ENCODE results near the gene AFF3. TPM values are rescaled to one million over a fixed set of nuclear protein-coding genes. Genes with fewer than 3 reads are reported as not detected.

AFF3 gene
- total RNA-seq, 1 experiment from 2014 or later = 0.05 TPM

GRCh38 chr2:99645960-99646359 is 496.4 kb downstream of the AFF3 start:
- ChIA-PET POLR2A (no interaction called here), CTCF (no interaction called here)
- Histone ChIP-seq H3K9me3 (no peaks in the 10 kb centered on the region), H3K4me3 (ENCODE audit: low read depth, low read length) (no peak overlapping the region), H3K36me3 (ENCODE audit: control insufficient read depth, insufficient read depth, low read length) (no peaks in the 10 kb centered on the region), H3K4me1 (no peaks in the 10 kb centered on the region), H3K27me3 (replicated peaks; ENCODE audit: control insufficient read depth, insufficient read depth, low read length) (no peaks in the 10 kb centered on the region; the same call in 1 of the 2 replicates)
- Mint-ChIP-seq H3K36me3 (ENCODE audit: insufficient read depth, unreplicated experiment) (no peaks in the 10 kb centered on the region), H3K27ac (ENCODE audit: unreplicated experiment) (no peak overlapping the region), H3K9me3 (ENCODE audit: unreplicated experiment) (no peaks in the 10 kb centered on the region), H3K27me3 (ENCODE audit: insufficient read depth, unreplicated experiment) (peaks cover 18% of the 10 kb centered on the region), H3K4me3 (ENCODE audit: unreplicated experiment) (no peak overlapping the region), H3K4me1 (ENCODE audit: low read depth, unreplicated experiment) (no peaks in the 10 kb centered on the region)
- BruUV-seq (replicated peaks) = no TSS peak
- TF ChIP-seq CTCF (IDR thresholded peaks at IDR 0.05; ENCODE audit: insufficient read depth in 1 of 2, low read depth in 1 of 2, low read length in 1 of 2, severe bottlenecking in 1 of 2, unreplicated experiment in 1 of 2) = no peak
- intact Hi-C loops (cut with micrococcal nuclease; ENCODE audit: unreplicated experiment) = no loop called here
- DNase-seq = no peak

DNA sequence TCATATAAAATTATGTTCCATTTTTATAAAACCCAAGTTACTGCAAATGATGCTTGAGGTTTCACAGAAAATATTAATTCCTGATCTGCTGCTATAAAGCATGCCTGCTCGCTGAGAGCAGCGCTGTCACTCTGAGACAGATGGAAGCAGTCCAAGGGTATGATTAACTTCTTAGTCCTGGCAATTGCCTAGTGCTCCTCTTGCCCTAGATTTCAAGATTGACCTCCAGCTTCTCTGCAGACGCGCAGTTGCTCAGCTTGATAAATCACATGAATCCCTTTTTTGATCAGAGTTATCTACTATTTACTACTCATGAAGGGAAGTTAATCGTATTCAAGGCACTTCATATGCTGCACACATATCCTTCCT is 498.0 kb downstream of the AFF3 start:
- no peaks in the 10 kb centered on the region for H3K36me3 ChIP-seq (ENCODE audit: control insufficient read depth, insufficient read depth, low read length)
- no peak overlapping the region for H3K4me3 ChIP-seq (ENCODE audit: low read depth, low read length)
- no peaks in the 10 kb centered on the region for H3K4me1 ChIP-seq
- no peak overlapping the region for H3K4me3 Mint-ChIP-seq (ENCODE audit: unreplicated experiment)
- TF ChIP-seq CTCF (IDR thresholded peaks at IDR 0.05; ENCODE audit: insufficient read depth in 1 of 2, low read depth in 1 of 2, low read length in 1 of 2, severe bottlenecking in 1 of 2, unreplicated experiment in 1 of 2) = no peak
- DNase-seq = no peak
- no peaks in the 10 kb centered on the region for H3K36me3 Mint-ChIP-seq (ENCODE audit: insufficient read depth, unreplicated experiment)
- BruUV-seq (replicated peaks) = no TSS peak
- H3K27me3 ChIP-seq (replicated peaks; ENCODE audit: control insufficient read depth, insufficient read depth, low read length) = no peaks in the 10 kb centered on the region; the same call in 1 of the 2 replicates
- H3K27ac Mint-ChIP-seq (ENCODE audit: unreplicated experiment) = no peak overlapping the region
- no peaks in the 10 kb centered on the region for H3K9me3 Mint-ChIP-seq (ENCODE audit: unreplicated experiment)
- intact Hi-C loops (cut with micrococcal nuclease; ENCODE audit: unreplicated experiment) = no loop called here
- CTCF ChIA-PET = no interaction called here
- no peaks in the 10 kb centered on the region for H3K4me1 Mint-ChIP-seq (ENCODE audit: low read depth, unreplicated experiment)
- H3K9me3 ChIP-seq = no peaks in the 10 kb centered on the region
- POLR2A ChIA-PET = no interaction called here
- peaks cover 17% of the 10 kb centered on the region for H3K27me3 Mint-ChIP-seq (ENCODE audit: insufficient read depth, unreplicated experiment)

GRCh38 chr2:99643787-99644418 is 498.5 kb downstream of the AFF3 start:
- ChIA-PET POLR2A (no interaction called here), CTCF (no interaction called here)
- Histone ChIP-seq H3K4me1 (no peaks in the 10 kb centered on the region), H3K36me3 (ENCODE audit: control insufficient read depth, insufficient read depth, low read length) (no peaks in the 10 kb centered on the region), H3K9me3 (no peaks in the 10 kb centered on the region), H3K4me3 (ENCODE audit: low read depth, low read length) (no peak overlapping the region), H3K27me3 (replicated peaks; ENCODE audit: control insufficient read depth, insufficient read depth, low read length) (no peaks in the 10 kb centered on the region; the same call in 1 of the 2 replicates)
- Mint-ChIP-seq H3K27me3 (ENCODE audit: insufficient read depth, unreplicated experiment) (peaks cover 18% of the 10 kb centered on the region), H3K4me1 (ENCODE audit: low read depth, unreplicated experiment) (no peaks in the 10 kb centered on the region), H3K4me3 (ENCODE audit: unreplicated experiment) (no peak overlapping the region), H3K36me3 (ENCODE audit: insufficient read depth, unreplicated experiment) (no peaks in the 10 kb centered on the region), H3K27ac (ENCODE audit: unreplicated experiment) (no peak overlapping the region), H3K9me3 (ENCODE audit: unreplicated experiment) (no peaks in the 10 kb centered on the region)
- no TSS peak for BruUV-seq (replicated peaks)
- TF ChIP-seq CTCF (IDR thresholded peaks at IDR 0.05; ENCODE audit: insufficient read depth in 1 of 2, low read depth in 1 of 2, low read length in 1 of 2, severe bottlenecking in 1 of 2, unreplicated experiment in 1 of 2) = no peak
- intact Hi-C loops (cut with micrococcal nuclease; ENCODE audit: unreplicated experiment) = no loop called here
- no peak for DNase-seq
